Non-pigmented ciliary epithelial cell (primary cell): ENCODE results near the gene PI4KB.
"Not testable (repeated sequence)": the region's sequence is repeated elsewhere in the genome, so short reads cannot be mapped to it uniquely, and the experiment has no call there.

Source experiments
- DNase-seq: peaks from one replicate; pipeline ENCODE4 v3.0.0-alpha.2; 2010; ENCODE audit warnings: low read depth

The PI4KB gene

DNA sequence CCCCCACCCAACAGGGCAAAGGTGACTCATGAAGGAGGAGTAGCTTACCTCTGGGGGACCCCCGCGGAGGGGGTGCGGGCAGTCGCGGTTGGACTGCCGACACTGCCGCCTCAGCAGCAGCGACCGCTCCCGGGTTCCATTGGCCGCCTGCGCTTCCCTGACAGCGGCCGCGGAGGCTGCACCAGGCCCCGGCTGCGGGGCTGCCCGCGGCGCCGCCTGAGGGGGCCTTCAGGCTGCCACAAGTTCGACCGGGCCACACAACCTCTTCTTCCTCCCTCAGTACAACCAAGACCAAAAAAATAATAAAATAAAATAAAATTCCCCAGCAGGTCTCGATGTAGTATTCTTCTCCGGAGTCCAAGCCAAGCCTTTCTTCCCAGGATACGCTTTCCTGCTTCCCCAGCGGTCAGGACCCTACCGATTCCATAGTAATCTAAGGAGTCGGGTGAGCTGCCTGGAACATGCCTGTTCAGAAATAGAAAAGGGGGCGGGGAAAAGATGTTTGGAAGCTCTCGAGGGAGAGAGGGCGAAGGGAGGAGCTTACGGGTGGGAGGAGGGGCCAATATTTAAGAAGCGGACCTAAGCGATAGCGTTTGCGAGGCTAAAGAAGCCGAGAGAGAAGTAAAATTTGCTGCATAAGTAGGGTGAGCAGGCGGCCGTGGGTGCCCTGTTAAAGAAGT, at the start of gene PI4KB:
TSS of gene PI4KB (minus strand) at position 194 of the 680 bp plus-strand sequence. CDS start 10,935 bp downstream, outside the sequence.
- peak; percentile 94 for DNase-seq

DNA sequence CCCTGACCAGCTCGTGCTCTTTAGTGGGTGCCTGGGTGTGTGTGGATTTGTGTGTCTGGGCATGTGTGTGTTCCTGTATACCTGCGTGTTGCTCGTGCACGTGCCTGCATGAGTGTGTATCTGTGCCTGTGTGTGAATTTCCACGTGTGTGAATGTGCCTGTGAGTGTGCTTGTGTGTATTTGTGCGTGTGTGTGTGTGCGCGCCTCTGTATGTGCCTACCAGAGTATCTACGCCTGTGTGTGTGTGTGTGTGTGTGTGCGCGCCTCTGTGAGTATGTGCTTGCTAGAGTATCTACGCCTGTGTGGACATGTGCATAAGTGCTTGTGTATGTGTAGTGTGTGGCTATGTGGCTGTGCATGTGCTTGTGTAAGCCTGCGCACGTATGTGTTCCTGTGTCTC, 46.0 kb upstream of the PI4KB start:
- DNase-seq, result no peak

DNA sequence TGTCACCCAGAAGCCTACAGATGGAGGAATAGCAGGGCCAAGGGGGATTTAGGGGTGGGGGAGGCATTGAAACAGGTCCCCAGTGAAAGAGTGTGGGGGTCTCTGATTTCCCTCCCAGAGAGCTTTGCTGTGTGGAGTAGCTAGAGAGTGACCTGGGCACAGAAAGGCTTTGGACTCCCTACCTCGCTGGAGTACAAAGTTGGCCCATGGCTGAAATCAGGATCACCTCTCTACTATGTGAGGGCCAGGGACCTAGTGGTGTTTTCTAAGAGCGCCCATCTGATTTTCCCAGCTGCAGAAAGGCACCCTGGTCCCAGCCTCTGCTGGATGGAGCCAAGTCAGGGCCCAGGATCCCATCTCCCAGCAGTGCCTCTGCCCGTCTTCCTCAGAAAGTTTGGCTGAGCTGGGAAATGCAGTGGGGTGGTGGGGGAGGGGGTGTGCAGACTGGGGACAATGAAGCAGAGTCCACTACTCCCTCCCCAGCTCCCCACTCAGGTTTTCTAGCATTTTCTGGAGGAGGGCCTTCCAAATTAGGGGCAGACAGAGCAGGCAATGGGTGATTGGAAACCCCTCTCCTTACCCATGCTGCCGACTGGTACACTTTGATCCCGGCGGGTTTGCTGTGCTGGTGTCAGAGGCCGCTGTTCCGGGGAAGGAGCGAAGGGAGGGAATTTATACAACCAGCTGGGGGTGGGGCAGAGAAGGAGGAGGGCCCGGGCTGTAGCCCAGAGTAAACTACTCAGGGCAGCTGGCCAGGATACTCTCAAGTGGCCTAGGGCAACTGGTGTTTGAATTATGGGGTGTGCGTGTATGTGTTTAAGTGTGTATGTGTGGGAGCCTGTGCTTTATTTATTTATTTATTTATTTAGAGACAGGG, 45.1 kb upstream of the PI4KB start, which contains the start of gene SELENBP1:
TSS of gene SELENBP1 (minus strand) at position 648 of the 877 bp plus-strand sequence. CDS start at position 584, 64 bp downstream.
- DNase-seq, result no peak

DNA sequence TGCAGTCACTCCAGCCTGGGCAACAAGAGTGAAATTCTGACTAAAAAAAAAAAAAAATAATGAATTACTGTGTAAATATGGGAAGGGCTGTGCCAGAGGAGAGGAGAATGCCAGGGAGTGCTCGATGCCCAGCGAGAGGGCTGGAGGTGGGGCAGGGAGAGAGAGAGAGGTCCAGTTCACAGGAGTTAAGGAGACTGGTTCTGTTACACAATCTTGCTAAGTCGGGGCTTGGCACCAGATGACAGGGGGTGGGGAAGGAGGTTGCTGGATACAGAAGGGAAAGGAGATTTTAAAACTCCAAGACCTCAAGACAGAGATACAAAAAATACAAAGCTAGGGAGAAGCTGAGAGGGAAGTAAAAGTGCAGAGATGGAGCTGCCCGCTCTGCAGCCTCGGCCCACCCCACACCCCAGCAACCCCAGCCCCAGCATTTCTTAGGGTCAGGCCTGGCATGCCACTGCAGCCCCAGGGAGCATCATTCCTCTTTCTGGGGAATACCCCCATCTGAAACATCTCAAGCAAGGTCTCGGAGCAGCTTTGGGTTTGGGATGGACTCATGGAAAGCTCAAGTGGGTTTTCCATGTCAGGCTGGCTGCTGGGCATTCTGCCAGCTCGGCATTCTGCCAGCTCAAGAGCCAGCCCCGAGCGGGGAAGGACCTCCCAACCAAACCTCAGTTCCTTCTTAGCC, 44.3 kb upstream of the PI4KB start:
- DNase-seq, result no peak

DNA sequence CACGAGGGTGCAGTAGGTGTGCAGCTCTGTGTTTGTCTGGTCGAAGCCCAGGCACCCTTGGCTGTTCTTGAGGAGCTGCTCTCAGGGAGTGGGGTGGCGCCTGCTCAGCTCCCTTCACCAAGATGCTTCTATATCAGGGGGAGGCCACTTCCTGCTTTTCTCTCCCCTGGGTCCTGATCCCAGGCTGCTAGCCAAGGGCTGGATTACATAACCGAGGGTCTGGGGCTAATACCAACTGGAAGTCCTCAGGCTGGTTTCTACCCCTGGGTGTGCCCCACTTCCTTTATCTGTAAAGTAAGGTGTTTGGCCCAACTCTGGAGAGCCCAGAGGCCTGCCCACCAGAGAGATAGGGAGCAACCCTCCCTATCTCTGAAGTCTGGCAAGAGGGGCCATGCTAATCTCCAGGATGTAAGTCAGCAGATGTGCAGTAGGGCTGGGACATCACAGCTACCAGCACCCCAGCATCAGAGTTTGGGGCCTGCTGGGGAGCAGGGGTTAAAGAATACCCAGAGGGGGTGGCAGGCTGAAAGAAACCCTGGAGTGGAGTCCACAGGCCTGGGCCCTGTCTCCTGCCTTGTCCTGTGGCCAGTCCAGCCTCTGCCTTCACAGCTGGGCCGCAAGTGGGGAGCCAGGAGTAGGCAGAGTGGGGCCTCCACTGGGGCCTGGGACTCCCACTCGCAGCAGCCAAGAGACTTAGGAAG, 43.1 kb upstream of the PI4KB start:
- DNase-seq, result no peak

DNA sequence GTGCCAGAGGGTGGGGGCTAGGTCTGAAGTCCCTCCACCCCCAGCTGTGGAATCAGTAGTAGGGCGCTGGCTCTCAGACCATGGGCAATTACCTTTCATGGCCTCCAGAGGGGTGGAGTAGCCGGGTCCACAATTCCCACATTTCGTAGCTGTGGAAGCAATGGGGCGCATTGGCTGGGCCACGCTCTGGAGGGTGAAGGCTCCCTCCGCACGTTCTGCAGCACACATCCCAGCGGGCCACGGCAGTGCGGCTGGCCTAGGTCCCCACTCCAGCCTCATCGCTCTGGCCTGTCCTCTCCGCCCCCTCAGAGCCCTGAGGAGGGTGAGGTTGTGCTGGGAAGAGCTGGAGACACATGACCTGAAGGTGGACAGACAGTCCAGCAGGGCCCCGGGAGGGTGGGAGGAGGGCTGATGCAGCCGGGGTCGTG, 42.4 kb upstream of the PI4KB start:
- DNase-seq, result no peak

DNA sequence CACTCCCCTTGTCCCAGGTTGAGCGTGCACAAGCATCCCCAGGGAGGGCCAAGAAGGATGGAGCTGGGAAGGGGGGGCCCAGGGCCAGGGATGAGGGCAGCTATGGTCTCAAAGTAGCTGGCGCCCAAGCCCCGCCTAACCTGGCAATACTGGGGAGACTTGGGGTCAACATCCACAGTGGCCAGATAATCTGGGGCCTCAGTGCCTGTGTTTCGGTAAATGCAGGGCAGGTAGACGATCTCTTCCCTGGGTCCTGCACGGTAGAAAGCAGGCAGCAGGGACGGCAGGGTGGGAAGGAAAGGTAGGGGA, 42.0 kb upstream of the PI4KB start:
- no peak for DNase-seq

DNA sequence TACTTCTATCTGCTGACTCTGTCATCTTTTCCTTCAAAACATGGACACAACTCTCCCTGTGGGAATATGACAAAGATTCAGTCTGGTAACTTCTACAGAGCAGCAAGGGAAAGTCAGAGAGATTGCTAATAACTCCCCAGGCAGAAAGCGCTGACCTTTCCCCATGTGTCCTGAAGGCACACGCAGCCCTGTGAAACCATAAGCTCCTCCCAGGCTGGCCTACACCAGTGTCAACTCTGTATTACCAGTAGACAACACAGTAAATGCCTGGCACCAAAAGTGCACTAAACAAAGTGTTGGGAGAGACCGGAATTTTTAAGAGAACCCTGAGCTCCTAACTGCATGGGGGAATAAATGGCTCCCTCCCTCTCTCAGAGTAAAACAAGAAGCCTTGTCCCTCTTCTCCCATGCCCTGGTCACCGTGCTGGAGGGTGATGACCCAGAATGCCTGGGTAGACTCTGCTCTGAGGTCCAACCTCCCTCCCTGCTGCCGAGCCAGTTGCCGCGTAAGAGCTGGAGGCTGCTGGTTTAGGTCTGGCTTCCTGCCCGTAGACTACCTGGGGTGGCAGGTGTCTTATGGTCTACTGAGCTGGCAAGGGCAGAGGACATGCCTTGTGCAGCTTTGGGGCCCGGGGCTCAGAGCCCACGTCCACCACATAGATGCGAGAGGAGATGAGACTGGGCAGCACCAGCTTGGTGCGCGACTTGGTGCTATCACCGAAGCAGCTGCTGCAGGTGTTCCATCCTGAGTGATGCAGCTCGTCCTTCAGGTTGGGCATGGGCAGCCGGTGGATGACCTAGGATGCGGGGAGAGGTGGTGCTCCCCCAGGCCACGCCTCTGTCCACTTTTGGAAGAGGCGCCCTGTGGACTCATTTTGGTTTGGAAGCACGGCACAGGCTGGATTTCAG, 41.4 kb upstream of the PI4KB start:
- DNase-seq, result no peak

DNA sequence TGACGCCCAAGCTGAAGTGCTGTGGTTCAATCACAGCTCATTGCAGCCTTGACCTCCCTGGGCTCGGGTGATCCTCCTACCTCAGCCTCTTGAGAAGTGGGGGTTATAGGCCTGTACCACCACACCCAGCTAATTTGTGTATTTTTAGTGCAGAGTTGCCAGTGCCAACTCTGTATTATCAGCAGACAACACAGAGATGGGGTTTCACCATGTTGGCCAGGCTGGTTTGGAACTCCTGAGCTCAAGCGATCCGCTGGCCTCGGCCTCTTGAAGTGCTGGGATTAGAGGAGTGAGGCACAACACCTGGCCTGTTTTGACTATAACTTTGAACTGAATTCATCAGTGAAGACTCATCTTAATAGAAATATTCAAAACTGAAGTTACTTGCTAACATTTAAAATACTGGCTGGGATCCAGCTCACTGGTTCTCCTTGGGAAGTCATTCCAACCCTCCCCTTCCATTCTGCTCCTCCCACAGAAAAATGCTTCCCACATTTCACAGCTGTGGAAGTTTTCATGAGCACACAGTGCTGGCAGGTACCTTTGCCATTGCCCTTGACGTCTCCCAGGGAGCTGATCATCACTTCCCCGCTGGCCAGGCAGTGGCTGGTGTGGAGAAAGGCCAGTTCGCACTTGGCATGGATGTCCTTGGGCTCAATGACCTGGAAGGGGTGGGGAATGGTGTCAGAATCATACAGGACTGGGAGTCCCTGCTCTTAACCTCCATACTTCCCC, 40.6 kb upstream of the PI4KB start:
- no peak for DNase-seq

DNA sequence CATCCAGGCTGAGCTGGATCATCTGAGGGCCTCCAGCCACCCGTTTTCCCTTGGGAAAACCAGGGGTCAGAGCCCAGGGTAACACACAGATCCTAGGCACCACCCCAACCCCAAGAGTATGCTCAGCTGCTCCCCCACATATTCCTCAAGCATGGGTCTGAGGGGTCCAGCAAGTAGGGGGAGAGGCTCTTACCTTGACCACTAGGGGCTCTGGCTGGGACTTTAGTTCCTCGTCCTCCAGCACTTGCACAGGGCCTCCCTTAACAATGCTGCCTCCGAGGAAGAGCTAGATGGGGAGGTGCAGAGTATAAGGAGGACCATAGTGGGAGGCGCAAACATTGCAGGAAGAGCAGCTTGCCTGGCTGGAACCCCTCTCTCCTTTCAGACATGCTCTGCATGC, 37.8 kb upstream of the PI4KB start:
- DNase-seq, result no peak

DNA sequence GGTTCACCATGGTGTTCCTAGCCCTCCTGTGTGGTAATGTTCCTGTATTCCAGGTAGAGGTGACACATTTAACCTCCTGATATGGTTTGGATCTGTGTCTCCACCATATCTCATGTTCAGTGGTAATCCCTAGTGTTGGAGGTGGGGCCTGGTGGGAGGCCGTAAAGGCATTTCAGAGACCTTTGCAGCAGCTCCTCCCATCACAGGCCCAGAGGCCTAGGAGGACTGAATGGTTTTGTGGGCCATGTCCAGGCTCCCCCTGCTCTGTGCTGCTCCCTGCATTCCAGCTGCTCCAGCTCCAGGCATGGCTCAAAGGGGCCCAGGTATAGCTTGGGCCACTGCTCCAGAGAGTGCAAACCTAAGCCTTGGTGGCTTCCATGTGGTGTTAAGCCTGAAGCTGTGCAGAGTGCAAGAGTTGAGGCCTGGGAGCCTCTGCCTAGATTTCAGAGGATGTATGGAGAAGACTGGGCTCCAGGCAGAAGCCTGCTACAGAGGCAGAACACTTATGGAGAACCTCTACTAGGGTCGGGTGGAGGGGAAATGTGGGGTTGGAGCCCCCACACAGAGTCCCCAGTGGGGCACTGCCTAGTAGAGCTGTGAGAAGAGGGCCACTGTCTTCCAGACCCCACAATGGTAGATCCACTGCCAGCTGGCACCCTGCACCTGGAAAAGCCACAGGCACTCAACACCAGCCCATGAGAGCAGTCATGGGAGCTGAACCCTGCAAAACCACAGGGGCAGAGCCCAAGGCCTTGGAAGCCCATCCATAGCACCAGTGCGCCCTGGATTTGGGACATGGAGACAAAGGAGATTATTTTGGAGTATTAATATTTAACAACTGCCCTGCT, 35.3 kb upstream of the PI4KB start:
- no peak for DNase-seq

DNA sequence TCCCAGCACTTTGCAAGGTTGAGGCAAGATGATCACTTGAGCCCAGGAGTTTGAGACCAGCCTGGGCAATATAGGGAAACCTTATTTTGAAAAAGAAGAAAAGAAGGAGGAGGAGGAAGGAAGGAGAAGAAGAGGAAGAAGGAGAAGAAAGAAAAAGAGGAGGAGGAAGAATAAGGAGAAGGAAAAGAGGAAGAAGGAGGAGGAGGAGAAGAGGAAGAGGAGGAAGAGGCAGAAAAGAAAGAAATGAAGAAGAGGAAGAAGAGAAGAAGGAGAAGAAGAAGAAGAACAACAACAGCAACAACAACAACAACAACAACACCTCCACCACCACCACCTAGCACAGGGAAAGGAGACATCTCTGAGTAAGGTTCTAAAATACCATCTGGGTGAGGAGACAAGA, 34.7 kb upstream of the PI4KB start:
- DNase-seq, result no peak

DNA sequence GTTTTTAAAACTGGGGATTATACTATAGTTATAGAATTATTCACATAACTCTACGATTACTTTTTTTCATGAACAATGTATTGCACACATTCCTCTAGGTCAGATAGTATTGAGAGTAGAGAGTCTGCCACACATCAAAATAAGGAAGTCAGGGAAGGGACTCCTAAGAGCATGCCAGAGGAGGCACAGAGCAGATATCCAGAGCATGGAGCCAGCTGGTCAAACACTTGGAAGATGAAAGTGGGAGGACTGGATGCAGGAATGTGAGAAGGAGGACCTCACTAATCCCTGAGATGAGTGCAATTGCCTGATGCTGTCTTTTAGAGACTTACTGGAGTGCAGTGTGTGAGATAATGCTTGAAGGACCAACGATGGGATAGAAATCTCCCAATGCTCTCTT, 29.5 kb upstream of the PI4KB start:
- DNase-seq, result no peak

DNA sequence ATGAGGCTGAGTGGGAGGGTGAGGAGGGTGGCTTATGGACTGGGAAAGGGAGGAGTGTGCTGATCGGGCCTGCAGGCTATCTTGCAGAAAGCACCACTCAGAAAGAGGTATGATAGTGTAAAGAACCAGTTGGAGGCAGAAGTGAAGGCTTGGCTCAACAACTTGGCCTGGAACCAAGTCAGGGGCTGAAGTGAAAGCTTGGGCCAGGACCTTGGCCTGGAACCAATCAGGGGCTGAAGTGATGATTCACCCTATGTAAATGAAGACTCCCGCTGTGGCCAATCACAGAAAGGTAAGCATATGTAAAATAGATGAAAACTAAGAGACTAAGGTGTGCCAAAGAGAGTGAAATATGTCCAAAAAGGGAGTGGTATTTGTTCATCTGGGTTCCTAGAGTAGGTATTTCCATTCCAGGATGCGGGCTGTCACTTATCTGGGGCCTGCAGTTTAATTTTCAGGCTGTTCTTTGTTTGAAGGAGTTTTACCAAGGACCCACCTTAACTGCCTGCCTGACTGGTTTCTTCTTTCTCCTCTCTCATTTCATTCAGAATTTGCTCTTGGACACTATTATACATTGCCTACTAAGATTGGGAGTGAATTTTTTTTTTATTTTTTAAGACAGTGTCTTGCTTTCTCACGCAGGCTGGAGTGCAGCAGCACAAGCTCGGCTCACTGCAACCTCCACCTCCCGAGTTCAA, 25.0 kb upstream of the PI4KB start:
- DNase-seq, result no peak

DNA sequence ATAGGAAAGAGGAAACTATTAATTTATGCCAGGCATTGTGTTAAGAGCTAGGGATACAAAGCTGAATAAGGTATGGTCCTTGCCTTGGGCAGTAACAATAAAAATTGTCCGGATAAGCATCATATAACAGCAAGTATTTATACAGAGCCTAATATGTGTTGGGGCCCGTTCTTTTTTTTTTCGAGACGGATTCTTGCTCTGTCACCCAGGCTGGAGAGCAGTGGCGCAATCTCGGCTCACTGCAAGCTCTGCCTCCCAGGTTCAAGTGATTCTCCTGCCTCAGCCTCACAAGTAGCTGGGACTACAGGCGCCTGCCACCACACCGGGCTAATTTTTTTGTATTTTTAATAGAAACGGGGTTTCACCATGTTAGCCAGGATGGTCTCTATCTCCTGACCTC, 23.1 kb upstream of the PI4KB start:
- DNase-seq, result not testable (repeated sequence)

DNA sequence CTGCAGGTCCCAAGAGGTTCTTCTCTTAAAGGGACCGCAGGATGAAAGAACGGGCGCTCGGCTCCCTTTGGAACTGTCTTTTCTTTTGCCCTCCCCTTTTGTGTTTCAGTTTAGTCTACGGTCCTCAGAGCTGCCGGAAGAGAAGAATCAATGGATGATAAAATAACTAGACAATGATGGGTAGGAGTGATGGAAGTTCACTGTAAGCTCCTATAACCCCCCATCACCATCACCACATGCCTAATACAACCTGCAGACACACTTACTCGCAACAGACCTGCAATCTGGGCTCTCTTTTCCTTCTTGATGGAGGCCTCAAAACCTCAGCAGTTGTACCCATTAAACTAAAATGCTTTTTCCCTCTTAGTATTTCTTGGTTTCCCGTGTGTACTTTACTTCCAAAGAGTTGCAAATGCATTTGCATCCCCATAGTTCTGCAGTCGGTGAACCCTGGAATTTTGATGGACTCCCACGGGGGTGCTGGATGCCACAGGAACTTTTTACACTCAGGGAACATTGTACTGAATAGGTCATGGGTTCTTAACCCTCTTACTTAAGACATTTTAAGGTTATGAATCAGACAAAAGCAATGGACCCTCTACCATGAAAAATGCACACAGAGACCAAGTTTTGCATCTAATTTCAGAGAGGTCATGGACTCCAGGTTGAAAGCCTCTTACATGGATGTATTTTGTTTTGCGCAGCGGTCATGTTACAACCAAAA, 20.5 kb upstream of the PI4KB start:
- no peak for DNase-seq

DNA sequence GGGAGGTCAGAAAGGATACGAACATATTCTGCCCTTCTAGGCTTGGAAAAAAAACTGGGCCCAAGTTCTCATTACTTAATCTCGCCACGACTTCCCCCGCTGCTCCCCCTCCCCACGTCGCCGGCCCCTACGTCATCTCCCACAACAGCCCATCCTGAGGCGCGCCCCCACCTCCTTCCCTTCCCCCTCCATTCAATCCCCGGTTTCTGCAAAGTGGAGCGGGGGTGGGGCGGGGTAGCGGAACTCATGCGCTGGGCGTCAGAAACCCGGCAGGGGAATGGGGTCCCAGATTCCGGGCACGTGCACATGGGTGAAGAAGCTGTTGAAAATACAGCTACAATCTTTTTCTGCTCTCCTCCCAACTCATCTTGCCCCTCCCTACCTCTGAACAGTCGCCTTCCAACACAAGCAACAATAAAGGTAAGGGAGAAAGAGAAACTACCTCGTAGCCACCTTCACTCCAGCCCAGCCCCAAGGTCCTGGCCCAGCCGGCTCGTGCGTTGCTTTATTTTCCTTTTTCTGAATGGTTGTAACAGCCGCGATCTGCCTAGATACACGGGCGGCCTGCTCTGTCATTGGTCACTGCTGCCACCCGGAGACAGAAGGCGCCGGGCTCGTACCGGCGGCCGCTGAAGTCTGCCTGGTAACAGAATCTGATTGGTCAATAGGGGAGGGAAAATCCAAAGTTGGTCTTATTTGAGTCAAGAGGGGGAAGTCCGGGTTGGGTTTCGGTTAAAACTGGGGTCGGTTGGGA, 19.7 kb upstream of the PI4KB start, which contains the start of gene RFX5:
TSS of gene RFX5 (minus strand) at position 484 of the 754 bp plus-strand sequence. CDS start 932 bp downstream, outside the sequence.
- peak; percentile 95 for DNase-seq
